ENCODE data around the gene SNAP29. TPM values are rescaled to one million over a fixed set of nuclear protein-coding genes. Genes with fewer than 3 reads are reported as not detected.
"Not testable (repeated sequence)": the region's sequence is repeated elsewhere in the genome, so short reads cannot be mapped to it uniquely, and the experiment has no call there.

The SNAP29 gene
- total RNA-seq, 3 donors from 2014 or later: 17.7 to 28.2 (median 22.5) TPM

GRCh38 chr22:20889904-20890540 is 31.2 kb downstream of the SNAP29 start:
- Histone ChIP-seq H3K9me3 (no peaks in the 10 kb centered on the region), H3K4me1 (no peaks in the 10 kb centered on the region), H3K27ac (no peak overlapping the region), H3K27me3 (no peaks in the 10 kb centered on the region), H3K4me3 (no peak overlapping the region), H3K36me3 (no peaks in the 10 kb centered on the region)
- no peak for DNase-seq (ENCODE audit: low spot score in 2 of 2)
- intact Hi-C loops (cut with DNase I; ENCODE audit: low total_unique reads): no loop called here
- TF ChIP-seq CTCF (IDR thresholded peaks at IDR 0.05) (no peak), POLR2AphosphoS5 (IDR thresholded peaks at IDR 0.05) (no peak), POLR2A (IDR thresholded peaks at IDR 0.05) (no peak)

GRCh38 chr22:20890975-20891374 is 32.2 kb downstream of the SNAP29 start:
- no peaks in the 10 kb centered on the region for H3K27me3 ChIP-seq
- no peak overlapping the region for H3K4me3 ChIP-seq
- TF ChIP-seq POLR2AphosphoS5 (IDR thresholded peaks at IDR 0.05) (no peak), CTCF (IDR thresholded peaks at IDR 0.05) (no peak), POLR2A (IDR thresholded peaks at IDR 0.05) (no peak)
- no peaks in the 10 kb centered on the region for H3K36me3 ChIP-seq
- no peaks in the 10 kb centered on the region for H3K9me3 ChIP-seq
- DNase-seq (ENCODE audit: low spot score in 2 of 2): no peak
- no peak overlapping the region for H3K27ac ChIP-seq
- H3K4me1 ChIP-seq: no peaks in the 10 kb centered on the region
- intact Hi-C loops (cut with DNase I; ENCODE audit: low total_unique reads): no loop called here

- H3K27me3 ChIP-seq; intact Hi-C loops (cut with DNase I; ENCODE audit: low total_unique reads); H3K9me3 ChIP-seq; H3K36me3 ChIP-seq; DNase-seq (ENCODE audit: low spot score in 2 of 2); H3K4me3 ChIP-seq; H3K27ac ChIP-seq; H3K4me1 ChIP-seq: not testable (repeated sequence)
Observed at GRCh38 chr22:20897737-20898136, 38.9 kb downstream of the SNAP29 start.

GRCh38 chr22:20899827-20900423 is 41.1 kb downstream of the SNAP29 start:
- TF ChIP-seq POLR2A (IDR thresholded peaks at IDR 0.05): no peak
- TF ChIP-seq POLR2AphosphoS5 (IDR thresholded peaks at IDR 0.05): no peak
- no peak for TF ChIP-seq CTCF (IDR thresholded peaks at IDR 0.05)
- H3K4me3 ChIP-seq: no peak overlapping the region
- no peaks in the 10 kb centered on the region for H3K9me3 ChIP-seq
- H3K36me3 ChIP-seq: no peaks in the 10 kb centered on the region
- no peaks in the 10 kb centered on the region for H3K27me3 ChIP-seq
- no peaks in the 10 kb centered on the region for H3K4me1 ChIP-seq
- intact Hi-C loops (cut with DNase I; ENCODE audit: low total_unique reads): no loop called here
- no peak for DNase-seq (ENCODE audit: low spot score in 2 of 2)
- no peak overlapping the region for H3K27ac ChIP-seq

- H3K36me3 ChIP-seq; H3K27ac ChIP-seq; H3K4me3 ChIP-seq; H3K9me3 ChIP-seq; H3K27me3 ChIP-seq; H3K4me1 ChIP-seq; DNase-seq (ENCODE audit: low spot score in 2 of 2); intact Hi-C loops (cut with DNase I; ENCODE audit: low total_unique reads): not testable (repeated sequence)
Observed at GRCh38 chr22:20901093-20902033, 42.6 kb downstream of the SNAP29 start.

GRCh38 chr22:20903093-20903492 is 44.3 kb downstream of the SNAP29 start:
- intact Hi-C loops (cut with DNase I; ENCODE audit: low total_unique reads): no loop called here
- Histone ChIP-seq H3K27me3 (no peaks in the 10 kb centered on the region), H3K4me3 (no peak overlapping the region), H3K27ac (no peak overlapping the region), H3K4me1 (no peaks in the 10 kb centered on the region), H3K9me3 (no peaks in the 10 kb centered on the region), H3K36me3 (no peaks in the 10 kb centered on the region)
- TF ChIP-seq CTCF (IDR thresholded peaks at IDR 0.05) (no peak), POLR2AphosphoS5 (IDR thresholded peaks at IDR 0.05) (no peak), POLR2A (IDR thresholded peaks at IDR 0.05) (no peak)
- DNase-seq (ENCODE audit: low spot score in 2 of 2): no peak

All from breast epithelium (tissue), 4 donors.